NT2/D1 (cell line): ENCODE results near the gene PLEKHA6.

Experiments used
- DNase-seq: peaks from one replicate; pipeline ENCODE4 v3.0.0-alpha.2; 2011; ENCODE audit warnings: low read depth, low spot score
- H3K27me3 ChIP-seq: 2 replicates; pipeline ENCODE4 v1.6.0; 2011; ENCODE audit warnings: mild to moderate bottlenecking; ENCODE audit not compliant: insufficient read length, insufficient read depth
- H3K36me3 ChIP-seq: 2 replicates; pipeline ENCODE4 v1.6.1; 2011; ENCODE audit warnings: mild to moderate bottlenecking, low read length, mixed read lengths; ENCODE audit not compliant: insufficient read depth, insufficient read length
- H3K4me1 ChIP-seq: 2 replicates; pipeline ENCODE4 v1.5.1; 2011; ENCODE audit not compliant: insufficient read depth, insufficient read length
- H3K4me3 ChIP-seq: 2 replicates; pipeline ENCODE4 v1.5.1; 2011; ENCODE audit warnings: low read depth; ENCODE audit not compliant: insufficient read length
- H3K9ac ChIP-seq: 2 replicates; pipeline ENCODE4 v1.6.0; 2011; ENCODE audit warnings: low read depth; ENCODE audit not compliant: insufficient read length
- H3K9me3 ChIP-seq: 2 replicates; pipeline ENCODE4 v1.5.1; 2011; ENCODE audit warnings: mild to moderate bottlenecking, low read length; ENCODE audit not compliant: insufficient read depth
- SUZ12 ChIP-seq: IDR thresholded peaks from 2 replicates; pipeline ENCODE4 v1.6.1; 2011; ENCODE audit not compliant: insufficient read length, insufficient read depth; ENCODE audit errors: extremely low read depth
- YY1 ChIP-seq: IDR thresholded peaks from 2 replicates; pipeline ENCODE4 v1.6.1; 2011; ENCODE audit not compliant: insufficient read length, insufficient read depth
- ZNF274 ChIP-seq: IDR thresholded peaks from 2 replicates; pipeline ENCODE4 v1.6.1; 2011; ENCODE audit warnings: mild to moderate bottlenecking, low read depth, low read length

Gene PLEKHA6

DNA sequence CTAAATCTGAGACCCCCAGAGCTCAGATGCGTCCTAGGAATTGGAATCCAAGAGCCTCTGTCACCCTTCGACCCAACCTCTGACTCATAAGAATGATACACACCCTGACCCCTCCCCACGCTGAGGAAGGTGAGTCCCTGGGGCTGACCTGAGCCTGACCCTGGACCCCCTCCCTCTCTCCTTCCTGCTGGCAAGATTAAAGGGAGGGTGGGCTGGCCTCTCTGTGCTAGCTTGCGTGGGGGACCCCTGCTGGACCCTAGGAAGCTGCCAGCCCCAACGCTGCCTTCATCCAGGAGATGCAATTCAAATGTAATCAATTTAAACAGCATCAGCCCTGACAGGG, 627 bp downstream of the PLEKHA6 start:
- DNase-seq = no peak
- Histone ChIP-seq H3K9ac (peak overlapping the region; percentile 37), H3K9me3 (no peaks in the 10 kb centered on the region), H3K36me3 (no peaks in the 10 kb centered on the region), H3K27me3 (peaks cover 27% of the 10 kb centered on the region), H3K4me3 (no peak overlapping the region), H3K4me1 (peaks cover 16% of the 10 kb centered on the region)
- TF ChIP-seq YY1 = no peak
- TF ChIP-seq ZNF274 = no peak
- no peak for TF ChIP-seq SUZ12

DNA sequence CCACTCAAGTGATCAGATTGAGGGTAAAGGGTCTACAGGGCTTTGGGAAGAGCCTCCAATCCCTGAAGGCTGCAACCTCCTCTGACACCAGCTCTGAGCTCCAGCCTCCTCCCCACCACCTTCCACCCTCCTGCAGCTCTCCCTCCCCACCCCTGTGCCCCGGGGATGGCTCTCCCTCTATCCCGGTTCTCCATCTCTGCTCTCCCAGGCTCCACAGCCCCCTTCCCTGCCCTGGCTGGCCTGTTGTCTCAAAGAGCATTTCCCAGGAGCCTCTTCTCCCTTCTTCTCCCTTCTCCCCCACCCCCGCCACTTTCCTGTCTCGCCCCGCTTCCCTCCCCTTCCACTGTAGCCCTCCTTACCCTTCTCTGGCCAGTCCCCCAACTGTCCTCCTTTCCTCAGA, 1.1 kb downstream of the PLEKHA6 start:
- Histone ChIP-seq H3K36me3 (no peaks in the 10 kb centered on the region), H3K27me3 (peaks cover 22% of the 10 kb centered on the region), H3K4me3 (no peak overlapping the region), H3K9ac (peak overlapping the region; percentile 57), H3K4me1 (peaks cover 16% of the 10 kb centered on the region), H3K9me3 (no peaks in the 10 kb centered on the region)
- DNase-seq = no peak
- TF ChIP-seq SUZ12 (no peak), ZNF274 (no peak), YY1 (no peak)

DNA sequence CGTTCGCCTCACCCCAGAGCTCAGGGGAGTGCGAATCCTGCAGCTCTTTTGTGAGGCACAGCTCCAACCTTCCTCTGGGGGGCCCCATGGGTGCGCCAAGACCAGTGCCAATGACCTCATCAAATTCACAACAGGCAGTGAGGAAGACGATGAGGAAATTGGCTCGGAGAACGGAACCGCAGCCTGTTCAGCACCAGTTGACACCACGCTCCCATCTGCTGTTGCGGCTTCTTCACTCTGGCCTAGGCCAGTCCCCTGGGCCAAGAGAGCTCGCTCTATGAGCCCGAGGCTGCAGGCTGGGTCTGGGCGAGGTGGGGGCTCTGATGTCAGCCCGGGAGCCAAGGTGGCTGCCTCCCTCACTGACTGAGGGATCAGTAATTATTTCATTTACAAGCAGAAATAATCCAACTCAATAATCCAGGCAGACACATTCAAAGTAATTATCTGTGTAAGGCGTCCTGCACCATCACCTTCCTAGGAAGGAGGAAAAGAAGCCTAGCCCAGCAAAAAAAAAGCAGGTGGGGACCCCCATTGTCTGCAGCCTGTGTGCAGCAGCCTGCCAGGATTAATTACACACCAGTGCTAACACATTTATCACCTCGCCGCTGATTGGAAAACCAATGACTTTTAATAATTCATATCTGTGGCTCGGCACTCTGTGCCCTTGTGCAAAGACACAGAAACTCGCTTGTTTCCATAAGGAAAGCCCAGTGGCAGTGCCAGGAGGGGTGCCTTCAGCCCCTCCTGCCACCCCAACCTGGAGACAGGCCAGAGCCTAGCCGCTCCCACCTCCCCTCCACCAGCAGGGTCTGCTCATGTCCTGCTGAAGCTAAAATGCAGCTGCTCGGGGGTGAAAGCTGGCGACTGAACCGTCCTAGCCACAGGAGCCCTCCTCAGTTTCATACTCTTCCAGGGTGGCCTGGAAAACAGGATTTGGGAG, 1.9 kb downstream of the PLEKHA6 start:
- no peak for DNase-seq
- Histone ChIP-seq H3K36me3 (no peaks in the 10 kb centered on the region), H3K9ac (peak overlapping the region; percentile 57), H3K27me3 (peaks cover 14% of the 10 kb centered on the region), H3K4me3 (no peak overlapping the region), H3K4me1 (peaks cover 16% of the 10 kb centered on the region), H3K9me3 (no peaks in the 10 kb centered on the region)
- TF ChIP-seq SUZ12 (no peak), ZNF274 (no peak)

DNA sequence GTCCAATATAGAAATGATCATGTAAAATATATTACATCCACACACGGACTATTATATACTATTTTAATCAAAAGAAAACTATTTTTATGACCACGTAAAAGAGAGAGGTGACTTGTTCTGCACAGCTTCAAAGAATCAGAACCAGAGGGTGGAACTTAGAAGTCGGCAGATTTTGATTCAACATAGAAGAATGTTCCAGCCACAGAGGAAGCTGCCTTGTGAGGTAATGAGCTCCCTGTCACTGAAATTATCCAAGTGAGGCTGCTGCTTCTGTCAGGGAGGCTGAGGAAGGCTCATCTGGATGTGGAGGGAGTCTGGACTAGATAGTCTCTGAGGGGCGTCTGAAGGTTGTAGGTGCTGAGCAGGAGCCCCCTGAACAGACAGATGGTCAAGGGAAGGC, 2.7 kb downstream of the PLEKHA6 start:
- Histone ChIP-seq H3K9ac (no peak overlapping the region), H3K4me1 (peaks cover 16% of the 10 kb centered on the region), H3K4me3 (no peak overlapping the region), H3K36me3 (no peaks in the 10 kb centered on the region), H3K9me3 (no peaks in the 10 kb centered on the region), H3K27me3 (peaks cover 6% of the 10 kb centered on the region)
- TF ChIP-seq SUZ12 (no peak), ZNF274 (no peak), YY1 (no peak)
- no peak for DNase-seq

DNA sequence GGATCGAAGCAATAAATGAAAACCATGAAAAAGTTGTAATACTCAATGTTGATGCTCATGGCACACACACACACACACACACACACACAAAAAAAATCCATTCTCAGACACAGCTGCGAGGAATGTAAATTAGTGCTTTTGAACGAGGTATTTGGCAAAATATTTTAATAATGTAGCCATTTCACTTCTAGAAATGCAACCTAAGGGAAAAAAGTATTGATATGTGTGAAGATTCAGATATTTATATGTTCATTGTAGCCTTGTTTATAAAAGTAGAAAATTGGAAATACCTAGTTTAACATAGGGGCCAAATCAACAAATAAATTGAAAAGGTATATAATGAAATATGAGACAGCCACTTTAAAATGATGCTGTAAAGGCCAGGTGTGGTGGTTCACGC, 3.8 kb downstream of the PLEKHA6 start:
- Histone ChIP-seq H3K9ac (no peak overlapping the region), H3K4me3 (no peak overlapping the region), H3K36me3 (no peaks in the 10 kb centered on the region), H3K4me1 (peaks cover 23% of the 10 kb centered on the region), H3K27me3 (no peaks in the 10 kb centered on the region), H3K9me3 (no peaks in the 10 kb centered on the region)
- DNase-seq = no peak
- TF ChIP-seq ZNF274 (no peak), YY1 (no peak), SUZ12 (no peak)

DNA sequence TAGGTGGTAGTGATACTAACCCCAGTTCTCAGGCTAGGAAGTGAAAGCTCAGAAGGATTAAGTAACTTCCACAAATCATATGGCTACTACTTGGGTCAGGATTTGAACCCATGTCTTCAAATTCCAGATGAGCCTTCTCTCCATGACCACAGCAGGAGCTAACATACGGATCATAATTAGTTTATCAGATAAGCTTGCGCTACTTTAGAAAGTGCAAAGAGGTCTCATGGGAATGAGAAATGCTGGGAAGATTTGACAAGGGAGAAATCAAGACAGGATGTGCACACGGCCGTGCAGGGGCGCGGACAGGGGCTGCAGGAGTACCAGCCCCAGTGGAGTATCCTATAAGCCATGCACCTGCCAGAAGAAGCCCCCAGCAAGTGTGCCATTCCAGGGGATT, 5.2 kb downstream of the PLEKHA6 start:
- peaks cover 24% of the 10 kb centered on the region for H3K4me1 ChIP-seq
- TF ChIP-seq ZNF274 = no peak
- no peak for TF ChIP-seq YY1
- TF ChIP-seq SUZ12 = no peak
- no peak overlapping the region for H3K9ac ChIP-seq

DNA sequence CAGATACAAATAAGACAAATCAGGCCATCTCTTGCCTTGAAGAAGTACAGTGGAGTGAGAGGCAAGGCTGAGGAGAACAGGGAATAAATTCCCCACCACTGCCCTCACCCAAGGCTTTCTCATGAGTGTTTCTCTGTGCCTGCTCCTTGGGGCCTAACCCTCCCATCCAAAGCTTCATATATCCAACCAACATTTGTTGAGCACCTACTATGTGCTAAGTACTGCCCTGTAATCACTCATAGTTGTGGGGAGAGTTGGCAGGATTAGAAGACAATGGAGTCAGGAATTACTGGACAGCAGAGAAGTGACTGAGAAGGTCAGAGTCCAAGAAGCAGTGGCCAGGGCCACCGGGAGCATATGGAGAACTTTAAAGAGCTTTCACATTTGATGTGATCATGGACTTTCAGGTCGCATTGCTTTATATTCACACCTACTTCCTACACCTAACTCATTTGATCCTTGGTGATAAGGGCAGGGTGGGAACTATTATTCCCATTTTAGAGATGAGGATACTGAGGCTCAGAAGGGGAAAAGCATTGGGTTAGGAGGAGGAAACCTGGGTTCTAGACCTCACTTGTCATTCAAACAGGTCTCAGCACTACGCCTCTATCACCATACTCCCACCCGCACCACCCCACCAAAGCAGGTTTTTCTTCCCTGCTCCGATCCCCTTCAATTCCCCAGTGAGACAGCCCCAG, 6.4 kb downstream of the PLEKHA6 start:
- Histone ChIP-seq H3K4me1 (peaks cover 16% of the 10 kb centered on the region), H3K9ac (no peak overlapping the region), H3K36me3 (no peaks in the 10 kb centered on the region), H3K27me3 (no peaks in the 10 kb centered on the region), H3K4me3 (no peak overlapping the region), H3K9me3 (no peaks in the 10 kb centered on the region)
- TF ChIP-seq YY1 (no peak), SUZ12 (no peak), ZNF274 (no peak)
- no peak for DNase-seq

More for the DNA sequence above, 5.2 kb downstream of the PLEKHA6 start:
- H3K4me3 ChIP-seq = no peak overlapping the region
- H3K9me3 ChIP-seq = no peaks in the 10 kb centered on the region
- DNase-seq = no peak
- H3K27me3 ChIP-seq = no peaks in the 10 kb centered on the region
- no peaks in the 10 kb centered on the region for H3K36me3 ChIP-seq
